OCI-LY7 (cell line): ENCODE results near the gene MRPL10. TPM values are rescaled to one million over a fixed set of nuclear protein-coding genes. Genes with fewer than 3 reads are reported as not detected.

ENCODE experiments used
- BruUV-seq: library from RNA; stranded (reverse); fragments of 400-500 nt; replicated peaks from 2 replicates; lab custom pipeline; 2021; lab: Mats Ljungman, UMichigan
- CTCF ChIA-PET: fragments of 300-600 bp; sonication (Branson Sonifier 250); formaldehyde crosslinking; loops from one replicate; lab custom pipeline; 2022; ENCODE audit warnings: antibody characterized with exemption; ENCODE audit not compliant: unreplicated experiment; lab: Charles Lee
- POLR2A ChIA-PET: fragments of 300-600 bp; sonication (Branson Sonifier 250); formaldehyde crosslinking; loops from one replicate; lab custom pipeline; 2022; ENCODE audit warnings: antibody characterized with exemption; lab: Charles Lee
- DNase-seq: peaks from one replicate; pipeline ENCODE4 v3.0.0-alpha.2; 2015; ENCODE audit warnings: low spot score
- H2AFZ ChIP-seq: fragments of 200-600 bp; sonication (generic), shearing (Covaris generic); 2 replicates; pipeline ENCODE4 v1.6.1; 2014; ENCODE audit warnings: mild to moderate bottlenecking, antibody characterized with exemption, low read length, moderate library complexity
- H3K27ac ChIP-seq: fragments of 200-600 bp; sonication (generic); 2 replicates; pipeline ENCODE4 v1.5.1; 2014; ENCODE audit warnings: mixed run types, low read depth, mild to moderate bottlenecking, moderate library complexity, low read length, inconsistent platforms; ENCODE audit not compliant: poor library complexity, severe bottlenecking
- H3K36me3 ChIP-seq: fragments of 200-600 bp; sonication (generic); 2 replicates; pipeline ENCODE4 v1.6.1; 2014; ENCODE audit warnings: mild to moderate bottlenecking, antibody characterized with exemption, low read length, moderate library complexity, mixed read lengths; ENCODE audit not compliant: insufficient read depth
- H3K4me1 ChIP-seq: fragments of 200-600 bp; sonication (generic); 2 replicates; pipeline ENCODE4 v1.5.1; 2014; ENCODE audit warnings: mild to moderate bottlenecking, low read length; ENCODE audit not compliant: insufficient read depth, poor library complexity, severe bottlenecking
- H3K4me2 ChIP-seq: fragments of 200-600 bp; sonication (generic); 2 replicates; pipeline ENCODE4 v1.6.1; 2014; ENCODE audit warnings: mild to moderate bottlenecking, low read length
- H3K4me3 ChIP-seq: fragments of 200-600 bp; sonication (generic); 2 replicates; pipeline ENCODE4 v1.5.1; 2014; ENCODE audit warnings: mild to moderate bottlenecking, low read depth, low read length; ENCODE audit not compliant: poor library complexity, severe bottlenecking
- H3K79me2 ChIP-seq: fragments of 200-600 bp; sonication (generic); 2 replicates; pipeline ENCODE4 v1.6.1; 2016; ENCODE audit warnings: low read depth, mild to moderate bottlenecking, low read length, moderate library complexity, mixed read lengths; ENCODE audit not compliant: insufficient read depth
- H3K9me2 ChIP-seq: fragments of 200-600 bp; sonication (generic); 2 replicates; pipeline ENCODE4 v1.6.1; 2016; ENCODE audit warnings: mild to moderate bottlenecking, low read length, mixed read lengths; ENCODE audit not compliant: insufficient read depth
- H3K9me3 ChIP-seq: fragments of 200-600 bp; sonication (generic); 2 replicates; pipeline ENCODE4 v1.6.1; 2014; ENCODE audit warnings: mild to moderate bottlenecking, mixed run types, low read length, mixed read lengths
- H4K20me1 ChIP-seq: fragments of 200-600 bp; sonication (generic); 2 replicates; pipeline ENCODE4 v1.6.1; 2014; ENCODE audit warnings: mild to moderate bottlenecking, antibody characterized with exemption, low read length, moderate library complexity, mixed read lengths; ENCODE audit not compliant: insufficient read depth
- EZH2phosphoT487 ChIP-seq: fragments of 200-600 bp; sonication (generic); IDR thresholded peaks from 2 replicates; pipeline ENCODE4 v1.6.1; 2018; ENCODE audit warnings: low read depth, borderline replicate concordance, mild to moderate bottlenecking, mixed run types, antibody characterized with exemption, low read length, moderate library complexity, mixed read lengths
- intact Hi-C: fragments of 100-400 bp; cut with micrococcal nuclease; formaldehyde crosslinking; loops from one replicate; pipeline ENCODE4 v1.10.0; 2022; ENCODE audit not compliant: unreplicated experiment
- total RNA-seq, 2 experiments: library from RNA; depleted of rRNA in 1 of 2; stranded (reverse); fragments of >200 nt in 1 of 2; shearing (Covaris generic) in 1 of 2; gene quantifications; 2 replicates each; pipeline ENCODE4 v1.2.3, GENCODE V29; 2014 to 2022
- TF ChIP-seq, protein P1 (sequence below): fragments of 200-600 bp; sonication (generic); conservative IDR thresholded peaks from 2 replicates; pipeline ENCODE4 v1.5.1; 2014; ENCODE audit warnings: mild to moderate bottlenecking, antibody characterized with exemption, low read length, moderate library complexity, mixed read lengths

Gene MRPL10
- total RNA-seq, 2 experiments from 2014 or later, result 50.8 to 56.7 TPM

DNA sequence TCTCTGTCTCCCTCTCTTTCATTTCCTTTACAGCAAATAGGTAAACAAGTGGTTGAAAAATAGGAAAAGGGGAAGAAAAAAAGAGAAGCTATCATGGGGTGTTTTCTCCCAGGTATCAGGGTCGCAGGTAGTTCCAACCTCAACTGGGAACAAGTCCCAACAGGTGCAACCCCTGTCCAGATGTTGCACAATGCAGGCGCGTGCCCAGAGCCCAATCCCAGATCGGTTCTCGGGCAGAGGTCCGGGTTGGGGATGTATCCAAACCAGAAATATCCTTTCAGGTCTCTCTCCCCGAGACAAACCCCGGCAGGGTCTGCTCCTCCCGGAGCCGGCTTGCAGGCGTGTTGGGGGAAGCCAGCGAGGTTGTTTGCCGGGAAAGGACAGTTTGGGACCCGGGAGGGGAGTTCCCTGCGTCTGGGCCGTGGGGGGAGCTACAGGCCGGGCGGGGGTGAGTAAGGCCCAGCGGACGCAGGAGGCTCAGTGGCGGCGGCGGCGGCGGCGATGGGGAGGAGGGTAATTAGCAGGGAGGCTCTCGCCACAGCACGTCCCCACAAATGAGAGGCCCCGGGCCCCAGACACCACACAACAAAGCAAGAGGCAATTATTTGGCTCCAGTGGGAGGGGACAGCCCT is 40.8 kb upstream of the MRPL10 start:
- H3K4me3 ChIP-seq, result no peak overlapping the region

DNA sequence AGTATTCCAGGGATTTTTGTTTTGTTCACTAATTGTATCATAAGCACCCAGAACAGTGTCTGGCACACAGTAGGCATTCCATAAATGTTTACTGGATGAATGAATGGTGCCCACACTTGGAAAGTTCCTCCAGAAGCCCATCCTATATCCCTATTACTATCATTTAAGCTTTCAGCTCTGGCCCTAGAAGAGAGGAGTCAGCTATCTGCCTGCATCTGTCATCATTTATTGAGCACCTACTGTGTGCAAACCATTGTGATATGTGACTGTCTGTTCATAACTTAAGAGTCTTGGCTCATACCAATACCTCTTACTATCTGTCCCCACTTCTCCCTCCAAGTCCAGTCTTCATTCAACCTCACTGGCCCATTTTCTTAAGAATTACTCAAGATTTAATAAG is 39.7 kb upstream of the MRPL10 start:
- intact Hi-C loops, result no loop called here
- no peak for TF ChIP-seq EZH2phosphoT487
- TF ChIP-seq, protein P1, sequence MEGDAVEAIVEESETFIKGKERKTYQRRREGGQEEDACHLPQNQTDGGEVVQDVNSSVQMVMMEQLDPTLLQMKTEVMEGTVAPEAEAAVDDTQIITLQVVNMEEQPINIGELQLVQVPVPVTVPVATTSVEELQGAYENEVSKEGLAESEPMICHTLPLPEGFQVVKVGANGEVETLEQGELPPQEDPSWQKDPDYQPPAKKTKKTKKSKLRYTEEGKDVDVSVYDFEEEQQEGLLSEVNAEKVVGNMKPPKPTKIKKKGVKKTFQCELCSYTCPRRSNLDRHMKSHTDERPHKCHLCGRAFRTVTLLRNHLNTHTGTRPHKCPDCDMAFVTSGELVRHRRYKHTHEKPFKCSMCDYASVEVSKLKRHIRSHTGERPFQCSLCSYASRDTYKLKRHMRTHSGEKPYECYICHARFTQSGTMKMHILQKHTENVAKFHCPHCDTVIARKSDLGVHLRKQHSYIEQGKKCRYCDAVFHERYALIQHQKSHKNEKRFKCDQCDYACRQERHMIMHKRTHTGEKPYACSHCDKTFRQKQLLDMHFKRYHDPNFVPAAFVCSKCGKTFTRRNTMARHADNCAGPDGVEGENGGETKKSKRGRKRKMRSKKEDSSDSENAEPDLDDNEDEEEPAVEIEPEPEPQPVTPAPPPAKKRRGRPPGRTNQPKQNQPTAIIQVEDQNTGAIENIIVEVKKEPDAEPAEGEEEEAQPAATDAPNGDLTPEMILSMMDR, result no peak
- H3K9me2 ChIP-seq, result no peaks in the 10 kb centered on the region
- H3K79me2 ChIP-seq, result no peaks in the 10 kb centered on the region
- ChIA-PET POLR2A (no interaction called here), CTCF (no interaction called here)
- no peak overlapping the region for H3K4me3 ChIP-seq
- no peaks in the 10 kb centered on the region for H3K36me3 ChIP-seq
- no peak for DNase-seq
- BruUV-seq, result no TSS peak
- H4K20me1 ChIP-seq, result no peaks in the 10 kb centered on the region
- no peaks in the 10 kb centered on the region for H3K4me1 ChIP-seq
- H2AFZ ChIP-seq, result no peak overlapping the region
- no peaks in the 10 kb centered on the region for H3K9me3 ChIP-seq
- no peak overlapping the region for H3K4me2 ChIP-seq
- no peak overlapping the region for H3K27ac ChIP-seq

More for the DNA sequence above, 40.8 kb upstream of the MRPL10 start:
- TF ChIP-seq, protein P1, result no peak
- TF ChIP-seq EZH2phosphoT487, result no peak
- Histone ChIP-seq H4K20me1 (no peaks in the 10 kb centered on the region), H3K9me2 (no peaks in the 10 kb centered on the region), H3K79me2 (no peaks in the 10 kb centered on the region), H3K27ac (no peak overlapping the region), H3K4me2 (no peak overlapping the region), H2AFZ (no peak overlapping the region), H3K9me3 (no peaks in the 10 kb centered on the region), H3K36me3 (no peaks in the 10 kb centered on the region), H3K4me1 (no peaks in the 10 kb centered on the region)
- intact Hi-C loops, result no loop called here
- POLR2A ChIA-PET, result no interaction called here
- DNase-seq, result no peak
- BruUV-seq, result no TSS peak
- CTCF ChIA-PET, result no interaction called here

DNA sequence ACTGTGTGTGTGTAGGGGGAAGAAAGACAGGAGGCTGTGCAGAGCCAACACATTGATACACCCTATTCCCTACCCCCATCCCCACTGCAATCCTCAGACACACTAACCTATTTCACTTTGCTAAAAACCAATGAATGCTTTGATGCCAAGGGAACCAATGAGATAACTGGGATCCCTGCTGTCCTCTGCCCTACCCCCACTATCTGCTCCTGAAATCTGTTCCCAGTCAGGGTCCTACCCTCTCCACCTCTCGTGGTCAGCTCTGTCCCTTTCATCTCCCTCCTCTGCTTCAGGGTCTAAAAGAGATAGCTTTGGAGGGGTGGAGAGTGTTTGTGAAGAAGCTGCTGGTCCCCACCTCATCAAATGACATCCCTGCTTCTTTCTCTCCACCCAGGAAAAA is 38.7 kb upstream of the MRPL10 start:
- intact Hi-C loops, result no loop called here
- no peak overlapping the region for H2AFZ ChIP-seq

More for the DNA sequence above, 38.7 kb upstream of the MRPL10 start:
- H3K36me3 ChIP-seq, result no peaks in the 10 kb centered on the region
- CTCF ChIA-PET, result interaction anchor here (0.5 kb wide), 1 partner anchor 1084 kb away, joined by 3 read pairs; no protein-coding TSS in a partner anchor
- H3K4me2 ChIP-seq, result no peak overlapping the region
- no peaks in the 10 kb centered on the region for H3K79me2 ChIP-seq
- BruUV-seq, result no TSS peak
- H3K9me2 ChIP-seq, result no peaks in the 10 kb centered on the region
- TF ChIP-seq, protein P1, result no peak
- TF ChIP-seq EZH2phosphoT487, result no peak
- H3K9me3 ChIP-seq, result no peaks in the 10 kb centered on the region
- no peaks in the 10 kb centered on the region for H4K20me1 ChIP-seq
- no peaks in the 10 kb centered on the region for H3K4me1 ChIP-seq
- H3K4me3 ChIP-seq, result no peak overlapping the region
- no peak overlapping the region for H3K27ac ChIP-seq
- no peak for DNase-seq
- POLR2A ChIA-PET, result no interaction called here
